Activated T-cell treated with anti-CD3 and anti-CD28 coated beads for 1 hour (primary cell): ENCODE measurements around the gene UNKL.

Experiments
- DNase-seq: peaks from one replicate; pipeline ENCODE4 v3.0.0-alpha.2; 2020; ENCODE audit warnings: low read depth

The UNKL gene

DNA sequence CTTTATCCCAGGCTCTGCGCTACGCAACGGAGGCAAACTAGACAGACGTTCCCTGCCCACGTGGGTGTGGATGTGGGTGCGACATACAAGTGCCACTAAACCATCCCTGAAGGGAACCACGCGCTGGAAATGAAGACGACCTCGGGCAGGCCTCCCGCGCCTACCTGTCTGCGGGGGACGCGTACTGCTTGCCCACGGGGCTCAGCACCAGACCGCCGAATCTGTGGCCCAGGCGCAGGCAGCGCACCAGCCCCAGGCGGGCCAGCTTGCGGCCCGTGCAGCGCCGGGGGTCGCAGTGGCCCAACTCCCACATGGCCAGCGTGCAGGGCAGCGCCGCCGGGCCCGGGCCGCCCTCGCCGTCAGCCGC, 63.3 kb downstream of the UNKL start:
- no peak for DNase-seq

DNA sequence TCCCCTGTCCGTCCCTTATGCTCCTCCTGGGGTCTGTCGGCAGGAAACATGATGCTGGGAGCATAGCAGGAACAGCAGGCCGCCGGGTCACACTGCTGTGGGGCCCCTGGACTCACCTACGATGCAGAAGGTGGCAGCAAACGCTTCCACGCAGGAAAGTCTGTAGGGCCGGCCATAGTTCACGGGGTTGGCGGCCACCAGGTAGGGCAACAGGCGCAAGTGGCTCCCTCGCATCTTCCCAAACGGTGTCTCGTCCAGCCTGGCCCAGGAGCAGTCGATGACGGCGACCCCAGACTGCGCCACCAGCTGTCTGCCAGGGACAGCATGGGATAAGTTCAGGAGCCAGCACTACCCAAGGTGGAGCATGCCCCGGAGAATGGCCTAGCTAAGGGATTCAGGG, 63.8 kb downstream of the UNKL start:
- no peak for DNase-seq

DNA sequence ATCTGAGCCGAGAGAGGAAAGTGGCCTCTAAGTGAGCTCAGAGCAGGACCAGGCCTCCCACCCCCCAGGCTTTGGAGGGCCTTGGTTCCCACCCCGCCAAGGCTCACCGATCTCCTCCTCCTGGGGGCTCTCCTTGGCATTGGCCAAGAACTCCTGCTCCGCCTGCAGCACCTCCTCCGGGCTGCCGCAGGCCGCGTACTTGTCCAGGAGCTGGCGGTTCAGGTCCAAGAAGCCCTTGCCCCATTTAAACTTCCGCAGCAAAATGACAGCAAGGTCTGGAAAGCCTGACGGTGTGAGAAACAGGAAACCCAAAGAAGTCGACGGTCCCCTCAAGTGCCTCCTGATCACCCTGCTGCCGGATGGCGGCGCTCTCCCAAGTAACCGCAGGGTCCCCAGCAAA, 64.6 kb downstream of the UNKL start:
- DNase-seq, result no peak

DNA sequence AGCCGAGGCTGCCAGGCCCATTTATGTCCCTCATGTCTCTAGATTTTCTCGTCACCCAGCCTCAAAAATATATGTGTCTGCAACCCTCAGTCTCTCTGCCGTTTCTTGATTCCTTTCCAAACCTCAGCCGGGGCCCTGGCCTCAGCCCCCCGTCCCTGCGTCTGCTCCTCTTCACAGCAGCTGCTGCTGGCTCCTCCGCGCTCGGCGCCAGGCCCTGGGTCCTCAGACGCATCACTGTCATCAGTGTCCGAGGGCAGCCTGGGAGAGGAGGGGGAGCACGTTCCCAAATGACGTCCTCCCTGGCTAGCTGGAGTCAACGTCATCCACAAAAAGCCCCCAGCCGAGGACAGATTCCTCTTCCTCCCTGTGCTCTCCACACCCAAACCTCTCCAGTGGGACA, 65.2 kb downstream of the UNKL start:
- DNase-seq, result no peak

DNA sequence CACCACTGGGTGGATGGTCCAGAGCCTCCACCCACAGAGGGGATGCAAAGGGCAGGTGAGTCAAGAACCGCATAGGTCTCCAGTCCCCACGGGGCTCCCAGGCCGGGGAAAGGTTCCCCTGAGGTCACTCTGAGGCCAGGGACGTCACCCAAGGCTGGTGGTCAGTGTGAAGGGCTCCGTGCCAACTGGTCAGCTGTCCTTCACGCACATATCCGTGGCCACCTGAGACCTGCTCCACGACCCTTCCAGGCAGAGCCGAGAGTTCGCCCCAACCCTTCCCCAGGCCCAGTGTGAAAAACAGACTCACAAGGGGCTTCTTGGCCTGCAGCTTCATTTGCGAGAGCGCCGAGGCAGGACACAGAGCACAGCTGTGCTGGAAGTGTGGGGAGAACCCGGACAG, 65.6 kb downstream of the UNKL start:
- DNase-seq, result no peak

DNA sequence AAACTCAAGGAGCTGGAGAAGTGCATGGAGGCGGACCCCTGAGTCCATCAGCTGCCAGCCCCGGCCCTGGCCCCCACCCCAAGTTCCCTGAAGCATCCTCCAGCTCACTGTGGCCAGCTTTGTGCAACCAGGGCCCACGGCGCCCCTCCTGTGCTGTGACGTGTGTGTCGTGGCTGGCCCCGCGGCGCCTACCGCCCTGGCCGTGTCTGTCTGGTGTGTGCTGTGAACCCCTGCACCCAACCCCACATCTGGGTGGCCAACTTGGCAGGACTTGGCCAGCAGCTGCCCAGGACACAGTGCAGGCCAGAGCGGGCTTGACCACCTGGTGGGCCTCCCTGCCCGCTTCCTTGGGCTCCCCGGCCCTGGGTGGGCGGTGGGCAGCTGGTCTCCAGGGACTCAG, 66.1 kb downstream of the UNKL start:
- DNase-seq, result no peak

DNA sequence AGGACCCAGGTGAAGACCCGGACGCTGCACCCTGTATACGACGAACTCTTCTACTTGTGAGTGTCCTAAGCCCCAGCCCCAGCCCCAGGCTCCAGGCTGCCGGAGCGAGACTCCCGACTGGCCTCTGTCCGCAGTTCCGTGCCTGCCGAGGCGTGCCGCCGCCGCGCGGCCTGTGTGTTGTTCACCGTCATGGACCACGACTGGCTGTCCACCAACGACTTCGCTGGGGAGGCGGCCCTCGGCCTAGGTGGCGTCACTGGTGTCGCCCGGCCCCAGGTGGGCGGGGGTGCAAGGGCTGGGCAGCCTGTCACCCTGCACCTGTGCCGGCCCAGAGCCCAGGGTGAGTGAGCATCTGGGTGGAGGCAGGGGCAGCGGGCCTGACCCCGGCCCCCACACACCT, 66.5 kb downstream of the UNKL start:
- no peak for DNase-seq

DNA sequence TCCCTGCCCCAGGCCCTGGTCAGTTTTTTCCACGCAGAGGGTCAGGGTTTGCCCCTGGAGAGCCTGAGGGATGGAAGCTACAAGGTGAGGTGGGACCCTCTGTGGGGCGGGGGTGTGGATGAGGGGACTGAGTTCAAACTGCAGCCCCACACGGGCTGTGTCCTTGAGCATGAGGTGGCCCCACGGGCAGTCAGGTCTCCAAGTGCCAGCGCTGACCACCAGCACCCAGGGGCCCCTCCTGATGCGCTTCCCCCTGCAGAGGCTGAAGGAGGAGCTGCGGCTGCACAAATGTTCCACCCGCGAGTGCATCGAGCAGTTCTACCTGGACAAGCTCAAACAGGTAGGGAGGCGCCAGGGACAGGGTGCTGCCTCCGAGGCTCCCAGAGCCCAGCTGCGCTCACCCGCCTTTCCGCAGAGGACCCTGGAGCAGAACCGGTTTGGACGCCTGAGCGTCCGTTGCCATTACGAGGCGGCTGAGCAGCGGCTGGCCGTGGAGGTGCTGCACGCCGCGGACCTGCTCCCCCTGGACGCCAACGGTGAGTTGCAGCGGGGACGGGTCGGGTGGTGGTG, 67.1 kb downstream of the UNKL start:
- DNase-seq, result no peak

DNA sequence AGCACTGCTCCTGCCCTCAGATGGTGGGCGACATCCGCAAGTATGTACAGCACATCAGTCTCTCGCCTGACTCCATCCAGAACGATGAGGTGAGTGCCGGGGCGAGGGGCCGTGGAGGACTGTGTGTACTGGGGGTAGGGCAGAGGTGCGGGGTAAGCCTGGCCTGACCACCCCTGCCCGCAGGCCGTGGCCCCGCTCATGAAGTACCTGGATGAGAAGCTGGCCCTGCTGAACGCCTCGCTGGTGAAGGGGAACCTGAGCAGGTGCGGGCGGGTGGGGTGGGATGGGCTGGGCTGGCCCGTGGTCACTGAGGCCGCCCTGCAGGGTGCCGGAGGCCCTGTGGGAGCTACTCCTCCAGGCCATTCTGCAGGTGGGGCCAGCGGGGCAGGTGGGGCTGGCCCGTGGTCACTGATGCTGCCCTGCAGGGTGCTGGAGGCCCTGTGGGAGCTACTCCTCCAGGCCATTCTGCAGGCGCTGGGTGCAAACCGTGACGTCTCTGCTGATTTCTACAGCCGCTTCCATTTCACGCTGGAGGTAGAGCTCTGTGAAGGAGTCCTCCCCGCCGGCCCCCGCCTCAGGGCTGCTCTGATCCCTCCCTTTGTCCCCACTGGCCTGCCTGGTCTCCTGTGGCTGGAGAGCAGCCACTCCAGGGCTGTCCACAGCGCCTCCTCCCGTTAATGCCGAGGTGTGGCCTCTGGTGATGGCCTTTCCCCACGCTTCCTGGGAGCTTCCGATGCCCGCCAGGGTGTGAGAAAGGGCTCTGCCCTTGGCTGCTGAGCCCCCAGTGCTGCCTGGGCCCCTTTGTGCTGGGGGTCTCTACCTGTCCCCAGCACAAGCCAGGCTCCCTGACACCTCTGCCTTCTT, 67.8 kb downstream of the UNKL start:
- no peak for DNase-seq

DNA sequence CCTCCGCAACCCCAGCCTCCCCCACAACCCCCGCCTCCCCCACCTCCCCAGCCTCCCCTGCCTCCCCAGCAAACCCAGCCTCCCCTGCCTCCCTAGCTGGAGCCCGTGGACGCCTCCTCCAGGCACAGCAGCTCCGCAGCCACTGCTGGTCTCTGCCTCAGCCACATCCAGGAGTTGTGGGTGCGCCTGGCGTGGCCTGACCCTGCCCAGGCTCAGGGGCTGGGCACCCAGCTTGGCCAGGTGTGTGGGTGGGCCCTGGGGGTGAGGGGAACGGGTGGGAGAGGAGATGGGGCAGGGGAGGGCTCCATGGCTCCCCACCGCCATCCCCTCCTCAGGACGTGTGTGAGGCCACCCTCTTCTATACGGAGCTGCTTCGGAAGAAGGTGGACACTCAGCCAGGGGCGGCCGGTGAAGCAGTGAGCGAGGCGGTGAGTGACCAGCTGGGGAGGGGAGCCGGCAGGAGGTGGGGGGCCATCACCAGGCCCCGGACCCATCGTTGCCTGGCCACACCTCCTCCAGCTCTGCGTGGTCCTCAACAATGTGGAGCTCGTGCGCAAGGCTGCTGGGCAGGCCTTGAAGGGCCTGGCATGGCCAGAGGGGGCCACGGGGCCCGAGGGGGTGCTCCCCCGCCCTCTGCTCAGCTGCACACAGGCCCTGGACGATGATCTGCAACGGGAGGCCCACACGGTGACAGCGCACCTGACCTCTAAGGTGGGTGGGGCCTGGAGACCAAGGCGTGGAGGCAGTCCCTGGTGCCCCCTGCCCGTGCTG, 68.7 kb downstream of the UNKL start:
- DNase-seq, result no peak

DNA sequence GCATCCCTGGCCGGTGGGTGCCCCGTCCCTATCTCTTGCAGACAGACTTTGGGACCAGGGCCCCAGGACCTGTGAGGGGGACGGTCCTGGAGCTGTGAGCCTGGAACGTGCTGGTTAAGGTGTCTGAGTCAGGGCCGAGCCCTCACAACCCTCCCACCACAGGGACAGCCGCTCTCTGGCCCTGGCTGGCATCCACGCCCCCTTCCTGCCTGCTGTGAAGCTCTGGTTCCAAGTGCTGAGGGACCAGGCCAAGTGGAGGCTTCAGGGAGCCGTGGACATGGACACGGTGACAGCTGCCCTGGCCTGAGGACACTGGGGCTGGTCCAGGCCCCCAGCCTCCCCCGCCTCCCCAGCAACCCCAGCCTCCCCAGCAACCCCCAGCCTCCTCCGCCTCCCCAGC, 69.4 kb downstream of the UNKL start:
- DNase-seq, result no peak

DNA sequence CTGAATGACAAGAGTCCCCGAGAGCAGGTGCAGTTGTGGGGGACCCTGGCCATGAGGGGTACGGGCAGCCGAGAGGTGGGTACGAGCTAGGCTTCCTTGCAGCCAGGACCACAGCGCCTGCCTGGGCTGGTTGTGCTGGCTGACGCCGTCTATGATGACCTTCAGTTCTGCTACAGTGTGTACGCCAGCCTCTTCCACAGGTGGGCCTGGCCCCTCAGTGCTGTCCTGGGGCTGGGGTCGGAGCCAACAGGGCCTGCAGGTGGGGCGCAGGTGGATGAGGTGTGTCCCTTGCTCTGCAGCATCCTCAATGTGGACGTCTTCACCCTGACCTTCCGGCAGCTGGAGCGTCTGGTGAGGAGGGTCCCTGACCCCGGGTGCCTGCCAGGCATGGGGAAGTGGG, 70.0 kb downstream of the UNKL start:
- DNase-seq, result no peak

DNA sequence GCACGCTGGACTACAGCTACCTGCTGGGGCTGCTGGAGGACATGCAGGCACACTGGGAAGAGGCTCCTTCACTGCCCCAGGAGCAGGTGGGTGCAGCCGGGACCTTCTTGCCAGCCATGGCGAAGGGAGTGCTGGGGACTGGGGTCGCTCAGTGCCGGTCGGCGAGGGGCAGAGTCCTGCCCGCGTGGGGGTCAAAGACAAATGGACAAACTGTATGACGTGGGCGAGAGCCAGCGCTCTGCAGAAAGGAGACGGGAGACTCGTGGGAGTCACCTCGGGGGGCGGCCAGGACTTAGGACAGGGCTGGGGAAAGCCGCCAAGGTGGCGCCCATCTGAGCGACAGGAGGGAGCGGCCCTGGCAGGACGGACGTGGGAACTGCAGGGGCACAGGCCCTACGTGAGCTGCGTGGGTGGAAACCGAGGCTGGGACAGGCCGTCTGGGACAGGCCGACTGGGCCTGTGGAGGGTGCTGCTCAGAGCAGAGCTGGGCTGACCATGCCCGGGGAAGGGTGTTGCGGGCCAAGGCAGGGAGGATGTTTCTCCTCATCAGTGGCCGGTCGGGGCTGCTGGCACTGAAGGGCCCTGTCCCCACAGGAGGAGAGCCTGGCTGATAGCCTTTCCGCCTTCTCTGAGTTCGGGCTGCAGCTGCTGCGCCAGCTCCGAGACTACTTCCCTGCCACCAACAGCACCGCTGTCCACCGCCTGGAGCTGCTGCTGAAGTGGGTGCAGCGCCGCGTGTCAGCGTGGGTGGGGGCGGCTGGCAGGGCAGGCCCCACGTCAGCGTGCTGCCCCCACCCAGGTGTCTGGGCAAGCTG, 70.9 kb downstream of the UNKL start:
- DNase-seq, result no peak

DNA sequence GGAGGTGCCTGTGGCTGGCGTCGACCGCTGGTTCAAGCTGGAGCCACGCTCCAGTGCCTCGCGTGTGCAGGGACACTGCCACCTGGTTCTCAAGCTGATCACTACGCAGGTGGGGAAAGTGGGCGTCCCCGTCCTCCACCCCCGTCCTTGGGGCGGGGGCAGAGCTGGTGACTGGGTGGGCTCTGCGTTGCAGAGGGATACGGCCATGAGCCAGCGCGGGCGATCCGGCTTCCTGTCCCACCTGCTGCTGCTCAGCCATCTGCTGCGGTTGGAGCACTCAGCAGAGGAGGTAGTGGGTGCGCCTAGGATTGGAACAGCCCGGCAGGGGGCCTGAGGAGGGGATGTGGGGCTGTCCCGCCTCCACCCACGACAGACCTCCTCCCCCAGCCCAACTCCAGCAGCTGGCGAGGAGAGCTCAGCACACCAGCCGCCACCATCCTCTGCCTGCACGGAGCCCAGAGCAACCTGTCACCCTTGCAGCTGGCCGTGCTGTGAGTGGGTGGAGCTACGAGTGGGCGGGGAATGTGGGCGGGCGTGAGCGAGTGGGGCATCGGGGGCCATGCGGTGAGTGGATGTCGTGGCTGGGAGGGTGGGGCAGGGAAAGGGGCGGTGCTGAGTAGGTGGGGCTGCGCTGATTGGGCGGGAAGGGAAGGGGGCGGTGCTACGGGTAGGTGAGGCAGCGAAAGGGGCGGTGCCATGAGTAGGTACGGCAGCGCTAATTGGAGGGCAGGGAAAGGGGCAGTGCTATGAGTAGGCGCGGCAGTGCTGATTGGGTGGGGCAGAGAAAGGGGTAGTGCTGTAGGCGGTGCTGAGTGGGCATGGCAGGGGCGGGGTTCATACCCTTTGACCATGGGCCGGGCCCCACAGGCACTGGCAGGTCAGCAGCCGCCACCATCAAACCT, 71.7 kb downstream of the UNKL start:
- DNase-seq, result peak; percentile 94

DNA sequence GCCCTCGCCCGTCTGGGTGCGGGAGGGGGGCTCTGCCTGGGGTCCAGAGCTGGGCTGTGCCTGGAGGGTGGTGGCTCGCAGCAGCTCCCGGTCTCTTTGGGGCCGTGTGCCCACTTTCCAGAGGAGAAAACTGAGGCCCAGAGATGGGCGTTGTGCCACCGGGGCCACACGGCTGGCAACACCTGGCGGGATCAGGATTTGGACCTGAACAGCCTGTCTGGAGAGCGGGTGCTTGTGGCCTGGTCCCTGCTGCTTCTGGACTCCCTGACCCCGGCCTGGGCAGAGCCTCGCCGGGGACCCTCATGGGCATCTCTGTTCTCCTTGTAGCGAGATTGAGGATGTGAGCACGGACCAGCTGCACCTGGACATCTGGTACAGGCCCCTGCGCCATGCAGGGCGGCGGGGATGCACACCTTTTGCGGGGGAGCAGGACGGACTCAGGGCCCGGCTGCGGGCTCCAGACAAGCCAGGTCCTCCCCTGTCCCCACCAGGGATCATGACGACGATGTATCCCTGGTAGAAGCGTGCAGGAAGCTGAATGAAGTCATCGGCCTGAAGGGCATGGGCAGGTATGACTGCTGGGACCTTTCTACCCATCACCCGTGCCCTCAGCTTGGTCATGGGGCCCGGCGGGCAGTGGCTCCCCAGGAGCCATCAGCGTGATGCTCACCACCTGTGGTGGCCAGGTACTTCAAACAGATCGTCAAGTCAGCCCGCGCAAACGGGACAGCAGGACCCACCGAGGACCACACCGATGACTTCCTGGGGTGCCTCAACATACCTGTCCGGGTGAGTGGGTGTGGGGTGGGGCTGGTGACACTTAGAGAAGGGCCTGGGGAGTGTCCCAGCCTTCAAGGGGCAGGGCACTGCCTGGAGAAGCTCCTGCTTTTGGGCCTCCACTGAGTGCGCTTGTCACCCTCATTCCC, 72.7 kb downstream of the UNKL start:
- no peak for DNase-seq

DNA sequence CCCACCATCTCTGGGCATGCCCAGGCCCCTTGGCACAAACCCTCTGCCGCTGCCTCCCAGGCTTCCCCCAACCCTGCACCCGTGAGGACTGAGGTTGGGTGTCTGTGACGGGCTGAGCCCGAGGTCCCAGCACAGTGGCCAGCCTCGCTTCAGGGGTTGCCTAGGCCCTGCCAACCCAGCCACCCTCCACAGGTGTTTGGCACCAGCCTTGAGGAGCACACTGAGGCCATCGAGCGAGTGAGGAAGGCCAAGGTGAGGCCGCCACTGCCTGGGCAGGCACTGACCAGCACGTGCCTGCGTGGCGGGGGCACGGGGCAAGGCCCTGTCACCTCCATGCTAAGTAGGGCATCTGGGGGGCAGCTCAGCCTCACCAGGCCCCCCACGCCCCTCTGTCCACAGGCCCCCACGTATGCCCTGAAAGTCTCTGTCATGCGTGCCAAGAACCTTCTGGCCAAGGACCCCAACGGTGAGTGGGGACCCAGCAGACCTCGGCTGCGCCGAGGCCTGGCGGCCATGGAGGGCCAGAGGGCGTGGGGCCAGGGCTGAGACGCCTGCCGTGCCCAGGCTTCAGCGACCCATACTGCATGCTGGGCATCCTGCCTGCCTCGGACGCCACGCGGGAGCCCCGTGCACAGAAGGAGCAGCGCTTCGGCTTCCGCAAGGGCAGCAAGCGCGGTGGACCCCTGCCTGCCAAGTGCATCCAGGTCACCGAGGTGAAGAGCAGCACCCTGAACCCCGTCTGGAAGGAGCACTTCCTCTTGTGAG, 73.6 kb downstream of the UNKL start:
- DNase-seq, result no peak

DNA sequence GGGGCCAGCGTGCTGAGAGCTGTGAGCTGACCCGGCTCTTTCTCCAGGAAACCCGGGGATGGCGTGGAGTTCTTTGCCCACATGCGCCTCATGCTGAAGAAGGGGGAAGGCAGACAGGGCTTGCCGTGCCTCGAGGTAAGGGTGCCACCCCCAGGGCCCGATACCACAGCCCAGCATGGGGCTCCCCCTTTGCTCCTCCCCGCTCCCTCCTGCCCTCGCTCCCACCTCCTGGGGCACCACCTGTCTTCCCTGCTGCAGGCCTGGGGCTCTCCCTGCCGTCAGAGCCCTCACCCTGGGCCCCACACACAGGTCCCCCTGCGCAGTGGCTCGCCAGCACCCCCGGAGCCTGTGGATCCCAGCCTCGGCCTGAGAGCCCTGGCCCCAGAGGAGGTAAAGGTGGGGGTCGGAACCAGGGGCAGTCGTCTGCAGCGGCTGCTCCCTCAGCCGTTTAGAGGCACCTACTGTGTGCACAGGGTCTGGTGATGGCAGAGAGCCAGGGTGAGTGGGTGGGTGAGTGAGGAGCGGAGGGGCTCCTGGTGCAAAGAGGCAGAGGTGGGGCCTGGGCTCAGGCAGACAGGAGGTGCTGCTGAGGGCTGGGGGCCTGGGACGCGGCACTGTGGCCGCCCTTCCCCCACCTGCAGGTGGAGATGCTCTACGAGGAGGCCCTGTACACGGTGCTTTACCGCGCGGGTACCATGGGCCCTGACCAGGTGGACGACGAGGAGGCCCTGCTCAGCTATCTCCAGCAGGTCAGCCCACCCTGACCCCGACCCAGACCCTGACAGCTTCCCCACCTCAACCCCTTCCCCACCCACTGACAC, 75.4 kb downstream of the UNKL start:
- DNase-seq, result no peak

DNA sequence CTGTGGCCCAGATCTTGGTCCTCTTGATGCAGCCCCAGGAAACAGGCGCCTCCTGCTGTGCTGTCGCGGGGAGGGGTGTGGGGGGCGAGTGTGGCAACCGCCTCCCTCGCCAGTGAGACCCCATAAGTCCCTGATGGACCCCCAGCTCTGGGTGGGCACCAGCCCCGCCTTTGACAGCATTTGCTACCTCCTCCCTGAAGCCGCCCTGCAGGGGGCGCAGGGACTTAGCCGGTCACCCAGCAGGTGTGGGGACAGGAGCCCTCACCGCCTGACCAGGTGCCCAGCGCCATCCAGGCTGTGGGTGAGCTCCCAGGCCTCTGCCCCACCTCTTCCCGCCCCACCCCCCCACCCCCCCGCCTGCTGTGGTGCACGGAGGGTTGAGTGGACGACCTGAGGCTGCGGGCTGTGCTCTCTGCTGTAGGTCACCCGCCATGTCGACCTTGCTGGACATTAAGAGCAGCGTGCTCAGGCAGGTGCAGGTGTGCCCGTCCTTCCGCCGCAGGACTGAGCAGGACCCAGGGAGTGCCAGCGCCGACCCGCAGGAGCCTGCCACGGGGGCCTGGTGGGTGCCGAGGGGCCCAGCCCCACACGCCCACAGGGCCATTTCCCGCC, 76.3 kb downstream of the UNKL start:
- DNase-seq, result no peak
